ENCODE data around the gene REXO5.

GRCh38 chr16:20784204-20784603 is 22.1 kb upstream of the REXO5 start:
- TF ChIP-seq CTCF (optimal IDR thresholded peaks at IDR 0.05 in 1 of 3, IDR thresholded peaks at IDR 0.05 in 1 of 3, conservative IDR thresholded peaks at IDR 0.05 in 1 of 3; ENCODE audit: extremely low read depth in 1 of 3, insufficient read depth in 2 of 3, low read length in 3 of 3) (no peak), EZH2 (IDR thresholded peaks at IDR 0.05; ENCODE audit: low read length) (no peak)
